ENCODE data around the gene PDE6G.

- no peak for TF ChIP-seq CTCF (IDR thresholded peaks at IDR 0.05; ENCODE audit: low read depth, low read length)
- TF ChIP-seq EZH2phosphoT487 (IDR thresholded peaks at IDR 0.05; ENCODE audit: low read depth): no peak
These were observed 41.1 kb upstream of the PDE6G start for GRCh38 chr17:81697261-81698044.

Measured in OCI-LY3 (cell line).